Fibroblast of lung (primary cell): ENCODE measurements around the gene FMNL2. TPM values are rescaled to one million over a fixed set of nuclear protein-coding genes. Genes with fewer than 3 reads are reported as not detected.
"Not testable (repeated sequence)": the region's sequence is repeated elsewhere in the genome, so short reads cannot be mapped to it uniquely, and the experiment has no call there.

Source experiments
- DNase-seq, 2 donors: peaks; one replicate each; pipeline versions ENCODE4 v3.0.0 to v3.0.0-alpha.2; 2010; ENCODE audit warnings: low read depth in 2 of 2
- H2AFZ ChIP-seq: 2 replicates; pipeline ENCODE4 v1.5.1; 2012; ENCODE audit warnings: low read length, control low read depth, inconsistent platforms
- H3K27ac ChIP-seq: 2 replicates; pipeline ENCODE4 v1.5.1; 2011; ENCODE audit warnings: low read length, control low read depth; ENCODE audit not compliant: insufficient read depth
- H3K27me3 ChIP-seq: 2 replicates; pipeline ENCODE4 v1.5.1; 2011; ENCODE audit warnings: mild to moderate bottlenecking, low read length; ENCODE audit not compliant: control insufficient read depth, insufficient read depth
- H3K36me3 ChIP-seq: 2 replicates; pipeline ENCODE4 v1.5.1; 2011; ENCODE audit warnings: low read length; ENCODE audit not compliant: control insufficient read depth, insufficient read depth
- H3K4me1 ChIP-seq: 2 replicates; pipeline ENCODE4 v1.5.1; 2011; ENCODE audit warnings: low read length; ENCODE audit not compliant: control insufficient read depth, insufficient read depth; ENCODE audit errors: extremely low read depth
- H3K4me2 ChIP-seq: 2 replicates; pipeline ENCODE4 v1.5.1; 2011; ENCODE audit warnings: low read length, control low read depth; ENCODE audit not compliant: insufficient read depth; ENCODE audit errors: extremely low read depth
- H3K4me3 ChIP-seq, 4 experiments: fragments of 200-600 bp in 1 of 4; sonication (generic) in 1 of 4; replicated peaks in 1 of 4; 2 replicates each; pipeline ENCODE4 v1.5.1; 2011 to 2016; ENCODE audit warnings: low read length in 4 of 4, low read depth in 3 of 4, mild to moderate bottlenecking in 3 of 4, control low read depth in 2 of 4, inconsistent platforms in 1 of 4, mixed read lengths in 1 of 4; ENCODE audit not compliant: insufficient read depth in 1 of 4; ENCODE audit errors: control extremely low read depth in 1 of 4
- H3K79me2 ChIP-seq: 2 replicates; pipeline ENCODE4 v1.5.1; 2012; ENCODE audit warnings: mild to moderate bottlenecking, low read length, inconsistent platforms; ENCODE audit not compliant: control insufficient read depth, insufficient read depth
- H3K9ac ChIP-seq: 2 replicates; pipeline ENCODE4 v1.5.1; 2011; ENCODE audit warnings: mild to moderate bottlenecking, low read length, control low read depth; ENCODE audit not compliant: insufficient read depth
- H3K9me3 ChIP-seq: 2 replicates; pipeline ENCODE4 v1.5.1; 2012; ENCODE audit warnings: low read depth, low read length; ENCODE audit not compliant: control insufficient read depth, insufficient read depth
- H4K20me1 ChIP-seq: 2 replicates; pipeline ENCODE4 v1.5.1; 2011; ENCODE audit warnings: low read length; ENCODE audit not compliant: control insufficient read depth, insufficient read depth; ENCODE audit errors: extremely low read depth
- EZH2 ChIP-seq: IDR thresholded peaks from 2 replicates; pipeline ENCODE4 v1.5.1; 2012; ENCODE audit warnings: low read length, control low read depth, mild to moderate bottlenecking; ENCODE audit errors: missing control alignments
- polyA plus RNA-seq, 2 donors: library from polyadenylated mRNA; depleted of rRNA in 1 of 2; stranded (reverse) in 1 of 2; unstranded in 1 of 2; fragments of >200 nt; gene quantifications; 2 replicates each; pipeline ENCODE4 v1.2.1, GENCODE V29; 2011 to 2012; ENCODE audit warnings: missing spikeins in 1 of 2
- total RNA-seq: library from RNA; depleted of rRNA; stranded (reverse); fragments of >200 nt; gene quantifications from 2 replicates; pipeline ENCODE4 v1.2.1, GENCODE V29; 2014
- TF ChIP-seq, protein P1 (sequence below), 2 donors: IDR thresholded peaks in 1 of 2; conservative IDR thresholded peaks in 1 of 2; 1 replicate in 1 of 2; 2 replicates in 1 of 2; pipeline ENCODE4 v1.5.1; 2011 to 2012; ENCODE audit warnings: low read length in 2 of 2, control low read depth in 1 of 2, inconsistent platforms in 1 of 2, low read depth in 1 of 2, mild to moderate bottlenecking in 1 of 2

Gene FMNL2
- total and polyA plus RNA-seq, 2 donors (not counting 1 experiment from before 2014, with no cell fraction given) = 12.0 to 30.2 TPM

DNA sequence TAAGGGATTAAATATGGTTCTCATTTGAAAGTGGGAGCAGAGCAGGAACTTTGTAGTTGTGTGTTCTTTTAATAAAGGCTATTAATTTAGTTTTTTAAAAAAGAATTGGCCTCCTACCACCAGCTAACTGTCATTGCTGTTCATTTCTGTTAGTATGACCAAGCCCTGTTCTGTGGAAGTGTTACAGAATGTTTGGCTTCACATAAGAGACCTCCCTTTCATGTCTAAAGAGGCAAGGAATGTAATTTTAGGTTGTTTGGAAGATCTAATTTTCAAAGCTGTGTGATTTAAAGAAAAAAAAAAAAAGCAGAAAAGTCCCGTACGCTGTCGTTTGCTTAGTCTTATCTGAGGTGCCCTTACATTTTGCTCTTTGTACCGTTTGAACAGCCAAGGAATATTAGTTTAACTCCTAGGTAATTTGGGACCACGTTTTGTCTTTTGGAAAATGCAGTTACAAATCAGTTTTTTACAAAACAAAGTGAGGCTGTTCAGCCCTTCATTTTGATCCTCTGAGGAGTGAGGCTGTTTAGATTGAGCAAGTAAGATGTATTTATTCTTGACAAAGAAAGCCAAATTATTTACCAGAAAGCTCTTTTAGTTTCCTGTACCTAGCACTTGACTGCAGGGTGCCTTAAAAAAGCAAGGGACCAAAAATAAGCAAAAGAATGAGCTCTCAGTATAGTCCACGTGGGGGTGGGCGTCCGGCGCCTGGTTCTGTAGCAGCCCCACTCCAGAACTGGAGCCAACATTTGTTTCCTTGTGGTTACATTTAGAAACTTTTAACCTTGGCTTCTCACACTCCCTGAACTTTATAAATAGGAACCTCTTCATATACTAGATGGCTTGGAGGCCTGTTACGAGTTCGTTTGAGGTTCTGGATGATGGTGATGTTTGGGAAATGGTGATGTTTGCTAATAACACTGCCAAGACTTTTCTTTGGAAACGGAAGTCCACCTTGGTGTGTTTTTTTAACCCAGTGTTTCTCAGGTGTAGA, 136.2 kb downstream of the FMNL2 start:
- TF ChIP-seq EZH2 = no peak
- TF ChIP-seq, protein P1, sequence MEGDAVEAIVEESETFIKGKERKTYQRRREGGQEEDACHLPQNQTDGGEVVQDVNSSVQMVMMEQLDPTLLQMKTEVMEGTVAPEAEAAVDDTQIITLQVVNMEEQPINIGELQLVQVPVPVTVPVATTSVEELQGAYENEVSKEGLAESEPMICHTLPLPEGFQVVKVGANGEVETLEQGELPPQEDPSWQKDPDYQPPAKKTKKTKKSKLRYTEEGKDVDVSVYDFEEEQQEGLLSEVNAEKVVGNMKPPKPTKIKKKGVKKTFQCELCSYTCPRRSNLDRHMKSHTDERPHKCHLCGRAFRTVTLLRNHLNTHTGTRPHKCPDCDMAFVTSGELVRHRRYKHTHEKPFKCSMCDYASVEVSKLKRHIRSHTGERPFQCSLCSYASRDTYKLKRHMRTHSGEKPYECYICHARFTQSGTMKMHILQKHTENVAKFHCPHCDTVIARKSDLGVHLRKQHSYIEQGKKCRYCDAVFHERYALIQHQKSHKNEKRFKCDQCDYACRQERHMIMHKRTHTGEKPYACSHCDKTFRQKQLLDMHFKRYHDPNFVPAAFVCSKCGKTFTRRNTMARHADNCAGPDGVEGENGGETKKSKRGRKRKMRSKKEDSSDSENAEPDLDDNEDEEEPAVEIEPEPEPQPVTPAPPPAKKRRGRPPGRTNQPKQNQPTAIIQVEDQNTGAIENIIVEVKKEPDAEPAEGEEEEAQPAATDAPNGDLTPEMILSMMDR (conservative IDR thresholded peaks at IDR 0.05 in 1 of 2, IDR thresholded peaks at IDR 0.05 in 1 of 2; ENCODE audit: low read depth in 1 of 2, low read length in 2 of 2) = no peak
- no peaks in the 10 kb centered on the region for H3K9me3 ChIP-seq
- no peaks in the 10 kb centered on the region for H3K27me3 ChIP-seq
- peak overlapping the region; percentile 11 for H3K4me2 ChIP-seq
- no peaks in the 10 kb centered on the region for H4K20me1 ChIP-seq
- H3K36me3 ChIP-seq = no peaks in the 10 kb centered on the region
- DNase-seq = no peak
- no peak overlapping the region for H3K4me3 ChIP-seq
- peaks cover 2% of the 10 kb centered on the region for H3K4me1 ChIP-seq
- H3K9ac ChIP-seq = no peak overlapping the region
- H3K27ac ChIP-seq = no peak overlapping the region
- peaks cover 8% of the 10 kb centered on the region for H3K79me2 ChIP-seq
- no peak overlapping the region for H2AFZ ChIP-seq

DNA sequence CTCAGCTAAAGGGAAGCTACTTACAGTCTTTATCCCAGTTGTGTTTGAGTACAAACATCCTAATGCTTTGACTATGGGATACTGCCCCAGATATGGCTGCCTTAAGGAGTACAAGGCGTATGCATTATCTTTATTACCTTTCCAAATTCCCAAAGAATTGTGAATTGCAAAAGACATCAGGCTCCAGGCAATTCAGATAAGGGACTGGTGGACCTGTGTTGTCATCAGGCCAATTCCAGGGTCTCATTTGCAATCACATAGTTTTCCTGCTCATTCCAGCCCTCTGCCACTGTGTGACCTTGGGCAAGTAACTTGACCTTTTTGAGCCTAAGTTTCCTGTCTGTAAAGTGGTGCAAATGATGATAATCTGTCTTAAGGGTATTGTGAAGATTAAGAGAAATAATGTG, 137.5 kb downstream of the FMNL2 start:
- H3K4me3 ChIP-seq = no peak overlapping the region
- H3K27me3 ChIP-seq = no peaks in the 10 kb centered on the region
- no peaks in the 10 kb centered on the region for H3K4me1 ChIP-seq
- DNase-seq = no peak
- no peaks in the 10 kb centered on the region for H3K9me3 ChIP-seq
- no peak for TF ChIP-seq EZH2
- TF ChIP-seq, protein P1 (conservative IDR thresholded peaks at IDR 0.05 in 1 of 2, IDR thresholded peaks at IDR 0.05 in 1 of 2; ENCODE audit: low read depth in 1 of 2, low read length in 2 of 2) = no peak
- no peak overlapping the region for H3K27ac ChIP-seq
- H2AFZ ChIP-seq = no peak overlapping the region
- H3K9ac ChIP-seq = no peak overlapping the region
- H3K36me3 ChIP-seq = no peaks in the 10 kb centered on the region
- H3K79me2 ChIP-seq = peaks cover 7% of the 10 kb centered on the region
- H4K20me1 ChIP-seq = no peaks in the 10 kb centered on the region
- H3K4me2 ChIP-seq = no peak overlapping the region

DNA sequence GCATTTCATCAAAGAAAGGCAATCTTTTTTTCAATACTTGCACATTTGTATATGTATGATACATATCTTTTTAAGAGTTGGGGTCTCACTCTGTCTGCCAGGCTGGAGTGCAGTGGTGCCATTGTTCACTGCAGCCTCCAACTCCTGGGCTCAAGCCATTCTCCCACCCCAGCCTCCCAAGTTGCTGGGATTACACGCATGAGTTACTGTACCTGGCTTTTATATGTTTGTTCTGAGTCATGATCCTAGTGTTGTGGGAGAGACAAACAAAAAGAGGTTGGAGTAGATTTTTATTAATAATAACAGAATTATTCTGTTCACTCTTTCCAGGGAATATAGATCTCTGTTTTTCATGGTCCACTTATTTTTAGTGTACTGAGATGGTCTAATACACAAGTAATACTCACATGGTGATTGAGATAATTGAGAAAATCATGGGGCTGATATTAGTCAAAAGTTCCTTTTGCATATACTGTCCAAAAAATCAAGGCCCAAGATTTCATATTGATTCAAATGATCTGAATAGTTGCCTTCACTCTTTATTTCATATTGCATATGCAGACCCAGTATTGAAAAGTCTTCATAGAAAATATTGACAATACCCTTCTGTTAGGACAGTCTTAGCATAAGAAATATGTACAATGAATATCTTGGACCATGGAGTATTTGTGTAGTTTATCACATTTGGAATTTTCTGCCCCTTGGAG, 138.3 kb downstream of the FMNL2 start:
- H3K9me3 ChIP-seq = no peaks in the 10 kb centered on the region
- H3K27me3 ChIP-seq = no peaks in the 10 kb centered on the region
- no peak for TF ChIP-seq EZH2
- TF ChIP-seq, protein P1 (conservative IDR thresholded peaks at IDR 0.05 in 1 of 2, IDR thresholded peaks at IDR 0.05 in 1 of 2; ENCODE audit: low read depth in 1 of 2, low read length in 2 of 2) = no peak
- no peak overlapping the region for H3K27ac ChIP-seq
- no peak overlapping the region for H3K9ac ChIP-seq
- DNase-seq = no peak
- no peaks in the 10 kb centered on the region for H3K36me3 ChIP-seq
- H3K79me2 ChIP-seq = peaks cover 5% of the 10 kb centered on the region
- no peaks in the 10 kb centered on the region for H4K20me1 ChIP-seq
- no peak overlapping the region for H3K4me3 ChIP-seq
- H2AFZ ChIP-seq = no peak overlapping the region
- H3K4me2 ChIP-seq = no peak overlapping the region
- H3K4me1 ChIP-seq = no peaks in the 10 kb centered on the region

DNA sequence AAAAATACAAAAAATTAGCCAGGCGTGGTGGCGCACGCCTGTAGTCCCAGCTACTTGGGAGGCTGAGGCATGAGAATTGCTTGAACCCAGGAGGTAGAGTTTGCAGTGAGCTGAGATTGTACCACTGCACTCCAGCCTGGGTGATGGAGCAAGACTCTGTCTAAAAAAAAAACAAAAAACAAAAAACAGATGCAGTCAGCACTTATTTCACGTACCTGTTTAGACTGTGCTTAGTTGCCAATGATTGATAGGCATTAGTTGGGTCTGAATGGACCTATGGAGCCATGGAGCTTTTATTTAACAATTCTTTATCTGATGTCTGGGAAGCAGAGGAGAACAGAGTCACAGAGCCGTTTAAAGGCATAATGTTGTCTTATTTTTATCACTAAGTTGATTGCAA, 139.5 kb downstream of the FMNL2 start:
- not testable (repeated sequence) for H3K4me2 ChIP-seq, H3K79me2 ChIP-seq, H2AFZ ChIP-seq, H3K9me3 ChIP-seq, DNase-seq, H4K20me1 ChIP-seq, H3K27ac ChIP-seq, H3K9ac ChIP-seq, H3K4me1 ChIP-seq, H3K27me3 ChIP-seq, H3K4me3 ChIP-seq, H3K36me3 ChIP-seq
